GM19463 (cell line): ENCODE results near the gene CRPPA.

Experiments used
- ATAC-seq: cut with Tn5 transposase; IDR thresholded peaks from one replicate; pipeline ENCODE4 v1.9.1; 2021; ENCODE audit warnings: mild to moderate bottlenecking, moderate library complexity; ENCODE audit not compliant: unreplicated experiment

CRPPA gene

DNA sequence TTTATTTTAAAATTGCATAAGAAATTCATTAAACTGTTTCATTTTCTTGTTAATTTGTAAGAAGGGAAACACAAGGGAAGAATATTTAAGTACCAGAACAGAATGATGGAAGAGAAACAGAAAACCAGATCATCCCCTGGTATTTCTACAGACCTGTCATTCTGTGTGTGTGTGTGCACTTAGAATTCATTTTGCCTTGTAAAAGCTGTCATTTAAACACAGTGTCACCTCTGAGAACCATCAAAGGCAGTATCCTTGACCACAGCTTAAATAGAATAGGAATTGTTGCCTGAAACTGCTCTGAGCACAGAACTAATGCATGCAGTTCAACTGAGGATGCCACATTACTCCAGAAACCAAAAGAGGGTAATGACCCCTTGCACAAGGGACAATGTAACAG is 6.8 kb upstream of the CRPPA start:
- ATAC-seq = no peak

DNA sequence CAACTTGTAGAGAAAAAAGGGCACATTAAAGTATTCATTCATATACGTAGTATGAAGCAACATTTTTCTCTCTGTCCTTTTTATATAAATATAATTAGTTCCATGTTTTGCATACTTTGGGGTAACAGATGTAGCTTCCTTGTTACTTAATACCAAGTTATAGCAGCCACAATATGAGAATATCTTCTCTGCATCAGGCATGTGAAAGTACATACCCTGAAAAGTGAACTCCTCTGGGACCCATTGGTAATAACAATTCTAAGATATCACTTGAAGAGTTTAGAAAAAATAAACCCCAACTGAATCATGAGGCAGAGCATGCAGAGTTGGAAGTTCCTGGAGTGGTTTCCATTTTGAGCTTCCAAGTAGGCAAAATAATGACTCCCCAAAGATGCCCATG is 2.4 kb upstream of the CRPPA start:
- no peak for ATAC-seq

DNA sequence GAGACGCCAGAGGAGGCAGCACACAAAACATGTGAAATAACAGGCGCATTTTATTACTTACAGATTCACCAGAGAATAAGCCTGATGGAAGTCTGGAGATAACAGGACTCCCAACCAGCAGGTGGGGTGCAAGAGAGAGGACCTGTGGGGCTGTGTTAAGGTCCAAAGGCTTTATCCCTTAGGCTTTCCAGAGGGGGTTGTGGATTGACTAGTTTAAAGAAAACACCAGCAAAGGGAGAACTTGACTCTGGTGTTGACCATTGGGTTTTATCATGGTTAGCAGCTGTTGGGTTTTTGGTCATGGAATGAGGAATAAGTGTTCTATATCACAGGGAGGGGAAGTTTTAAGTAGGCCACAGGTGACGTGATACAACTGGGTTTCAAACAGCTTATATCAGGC is 1.6 kb upstream of the CRPPA start:
- no peak for ATAC-seq

DNA sequence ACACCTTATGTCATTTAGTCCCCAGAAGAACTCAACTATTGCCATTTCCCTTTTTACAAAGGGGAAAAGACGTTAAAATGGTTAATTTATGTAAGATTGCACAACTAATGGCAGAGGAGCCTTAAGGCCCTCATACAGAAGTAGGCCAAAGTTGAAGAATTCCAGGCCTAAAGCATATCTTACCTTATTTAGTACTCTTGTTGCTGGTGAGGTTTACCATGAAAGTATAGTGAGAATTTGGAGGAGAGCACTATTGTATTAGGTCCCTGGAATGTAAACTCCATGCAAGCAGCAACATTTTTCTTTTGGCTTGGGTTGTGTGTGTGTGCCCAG is 731 bp upstream of the CRPPA start:
- ATAC-seq = no peak

DNA sequence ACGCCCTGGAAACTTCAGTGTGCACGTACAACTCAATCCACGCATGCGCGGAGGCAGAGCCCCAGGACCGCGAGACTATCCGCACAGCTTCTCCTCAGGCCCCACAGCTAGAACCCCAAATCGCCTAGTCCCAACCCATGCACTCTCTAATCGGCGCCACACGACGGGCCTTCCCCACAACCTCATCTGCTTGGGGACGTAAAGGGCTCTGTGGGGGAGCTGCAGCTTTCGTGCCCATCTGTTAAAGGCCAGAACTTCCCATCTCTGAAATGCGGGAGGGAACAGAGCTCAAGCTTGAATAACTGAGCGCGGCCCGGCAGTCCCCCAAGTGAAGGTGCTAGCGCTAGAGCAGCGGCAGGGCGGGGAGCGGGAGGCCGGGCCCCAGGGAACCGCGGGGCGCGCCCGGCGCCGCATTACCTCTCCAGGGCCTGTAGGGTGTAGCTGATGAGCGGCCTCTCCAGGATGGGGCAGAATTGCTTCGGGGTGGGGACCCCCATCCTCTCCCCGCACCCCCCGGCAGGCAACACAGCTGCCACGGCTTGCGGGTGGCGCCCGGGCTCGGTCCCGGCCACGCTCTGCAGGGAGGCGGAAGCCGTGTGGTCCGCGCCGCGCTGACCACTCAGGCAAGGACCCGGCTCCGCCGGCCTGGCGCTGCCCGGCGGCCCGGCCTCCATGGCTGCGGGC is 547 bp downstream of the CRPPA start:
- peak; percentile 82 for ATAC-seq

DNA sequence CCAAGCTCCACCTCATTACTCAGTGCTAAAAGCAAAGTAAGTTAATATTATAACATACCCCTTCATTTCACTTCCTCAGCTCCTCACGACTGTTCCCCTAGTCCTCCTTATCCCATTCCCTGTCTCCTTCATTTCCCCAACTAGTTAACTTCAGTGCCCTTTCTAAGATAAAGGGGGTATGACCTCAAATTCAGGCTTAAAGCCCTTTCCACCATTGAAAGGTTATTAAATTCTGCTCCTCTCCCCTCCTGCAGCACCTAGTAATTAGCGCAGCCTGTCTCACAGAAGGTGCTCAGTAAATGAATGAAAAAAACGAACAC is 1.0 kb downstream of the CRPPA start:
- ATAC-seq = no peak

DNA sequence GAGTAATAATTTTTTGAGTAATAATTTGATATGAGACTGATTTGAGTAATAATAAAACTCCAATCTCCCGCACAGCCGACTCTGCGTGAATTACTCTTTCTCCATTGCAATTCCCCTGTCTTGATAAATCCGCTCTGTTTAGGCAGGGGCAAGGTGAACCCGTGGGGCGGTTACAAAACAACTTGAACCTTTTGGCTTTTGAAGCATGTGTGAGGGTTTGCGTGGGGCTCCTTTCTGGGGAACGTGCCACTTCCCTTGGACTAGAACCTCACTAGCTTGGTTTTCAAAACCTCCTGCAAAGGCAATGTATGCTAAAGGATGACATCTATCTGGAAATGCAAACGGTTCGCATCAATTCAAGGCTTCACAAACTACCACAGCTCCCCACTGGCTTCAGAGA is 1.5 kb downstream of the CRPPA start:
- no peak for ATAC-seq

DNA sequence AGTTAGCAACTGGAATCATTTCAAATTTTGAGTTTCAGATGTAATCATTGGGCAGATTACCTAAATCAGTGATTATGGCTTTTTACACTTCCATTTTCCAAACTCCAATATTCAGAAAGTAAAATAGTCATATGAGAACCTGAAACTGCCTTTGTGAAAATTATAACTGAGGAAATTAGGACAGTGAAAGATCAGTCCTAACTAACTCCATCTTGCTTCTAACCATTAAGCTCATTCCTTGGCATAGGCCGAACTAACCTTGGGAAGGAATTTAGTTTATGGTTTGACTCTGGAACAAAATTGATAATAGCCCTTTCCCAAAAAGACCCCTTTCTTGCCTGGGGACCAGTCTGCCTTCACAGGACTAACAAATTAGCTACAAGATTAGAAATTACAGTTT is 2.2 kb downstream of the CRPPA start:
- ATAC-seq = no peak

DNA sequence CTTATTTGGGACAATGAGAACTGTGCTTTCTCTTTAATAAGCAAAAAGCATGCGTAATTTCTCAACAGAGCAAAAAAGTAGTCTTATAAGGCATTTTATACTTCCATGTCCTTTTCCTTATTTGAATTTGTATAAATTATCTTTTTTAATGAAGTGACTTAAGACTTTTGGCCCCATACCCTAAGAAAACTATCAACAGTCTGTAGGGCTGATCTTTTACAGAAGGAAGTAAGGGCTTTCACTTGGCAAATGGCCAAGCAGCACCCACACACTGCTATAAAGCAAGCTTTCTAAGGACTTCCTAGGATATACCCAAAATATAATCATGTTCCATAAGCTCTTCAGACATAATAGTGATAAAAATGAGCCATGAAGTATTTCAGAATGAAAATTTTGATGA is 3.4 kb downstream of the CRPPA start:
- no peak for ATAC-seq

DNA sequence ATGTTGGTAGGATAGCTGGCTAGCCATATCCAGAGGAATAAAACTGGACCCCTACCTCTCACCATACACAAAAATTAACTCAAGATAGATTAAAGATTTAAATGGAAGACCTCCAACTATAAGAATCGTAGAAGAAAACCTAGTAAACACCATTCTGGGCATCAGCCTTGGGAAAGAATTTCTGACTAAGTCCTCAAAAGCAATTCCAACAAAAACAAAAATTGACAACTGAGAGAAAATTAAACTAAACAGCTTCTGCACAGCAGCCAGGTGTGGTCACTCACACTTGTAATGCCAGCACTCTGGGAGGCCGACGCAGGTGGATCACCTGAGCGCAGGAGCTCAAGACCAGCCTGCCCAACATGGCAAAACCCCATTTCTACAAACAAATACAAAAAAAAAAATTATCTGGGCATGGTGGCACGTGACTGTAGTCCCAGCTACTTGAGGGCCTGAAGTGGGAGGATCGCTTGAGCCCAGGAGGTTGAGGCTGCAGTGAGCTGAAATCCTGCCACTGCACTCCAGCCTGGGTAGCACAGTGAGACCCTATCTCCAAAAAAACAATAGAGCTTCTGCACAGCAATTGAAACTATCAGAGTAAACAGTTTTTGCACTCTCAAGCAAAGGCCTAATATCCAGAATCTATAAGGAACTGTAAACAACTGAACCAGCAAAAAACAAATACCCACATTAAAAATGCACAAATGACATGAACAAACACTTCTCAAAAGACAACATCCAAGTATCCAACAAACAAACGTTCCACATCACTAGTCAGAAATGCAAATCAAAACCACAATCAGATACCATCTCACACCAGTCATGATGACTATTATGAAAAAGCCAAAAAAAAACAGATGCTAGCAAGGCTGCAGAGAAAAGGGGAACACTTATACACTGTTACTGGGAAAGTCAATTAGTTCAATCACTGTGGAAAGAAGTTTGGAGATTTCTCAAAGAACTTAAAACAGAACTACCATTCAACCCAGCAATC is 4.8 kb downstream of the CRPPA start:
- no peak for ATAC-seq

DNA sequence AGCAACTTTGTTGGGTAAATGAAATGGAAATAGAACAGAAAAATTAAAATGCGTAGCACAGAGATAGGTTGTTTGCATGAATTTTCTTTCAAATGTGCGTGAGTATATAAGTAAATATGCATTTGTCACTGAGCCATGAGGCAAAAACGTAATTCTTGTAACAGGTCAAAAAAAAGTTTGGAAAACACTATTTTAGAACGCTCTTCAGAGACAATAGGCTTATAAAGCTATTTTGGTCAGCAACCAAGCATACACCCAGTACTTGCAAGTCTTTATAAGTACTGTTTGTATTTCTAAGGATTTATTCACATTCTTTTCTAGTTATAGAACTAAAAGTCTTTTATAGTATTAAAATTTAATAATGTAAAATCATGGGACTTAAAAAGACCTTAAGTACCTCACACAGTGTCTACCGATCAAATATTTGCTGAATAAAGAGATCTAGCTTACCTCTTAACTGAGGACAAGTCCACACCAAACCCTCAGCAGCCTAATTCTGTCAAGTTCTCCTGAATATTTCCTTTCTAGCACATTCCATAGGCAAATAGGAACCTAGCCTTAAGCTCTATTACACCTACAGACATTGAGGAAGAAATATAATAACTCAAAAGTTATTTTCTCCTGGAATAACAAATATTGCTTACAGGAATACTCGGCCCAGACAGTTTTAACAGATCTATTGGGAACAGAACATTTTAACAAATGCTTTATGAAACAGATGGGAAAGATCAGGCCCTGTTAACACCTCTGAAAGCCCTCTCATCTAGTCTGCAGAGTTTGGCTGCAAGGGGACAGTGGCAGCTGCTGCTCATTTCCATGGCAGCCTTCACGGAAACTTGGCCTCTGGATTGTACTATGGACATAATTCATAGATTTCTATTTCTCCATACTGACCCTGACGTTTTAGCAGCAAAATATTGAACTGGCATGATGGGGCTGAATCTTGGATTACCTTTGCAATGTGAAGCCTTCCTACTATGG is 8.8 kb downstream of the CRPPA start:
- ATAC-seq = no peak

DNA sequence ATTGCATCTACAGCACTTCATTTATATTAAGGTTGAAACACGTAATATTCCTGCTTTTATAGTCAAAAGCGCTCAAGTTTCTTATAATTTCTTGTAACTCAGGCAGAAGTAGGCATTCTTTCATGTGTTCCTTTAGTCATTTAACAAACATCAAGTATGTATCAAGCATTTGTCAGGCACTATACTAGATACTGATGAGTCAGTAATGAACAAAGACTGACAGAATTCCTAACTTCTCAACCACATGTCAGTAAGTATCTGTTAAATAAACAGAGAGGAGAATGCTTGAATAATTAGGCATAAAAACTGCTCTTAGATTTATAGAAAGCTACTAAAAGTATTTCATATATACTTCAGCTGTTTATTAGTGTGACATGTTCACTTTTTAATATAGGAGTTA is 9.9 kb downstream of the CRPPA start:
- ATAC-seq = no peak

DNA sequence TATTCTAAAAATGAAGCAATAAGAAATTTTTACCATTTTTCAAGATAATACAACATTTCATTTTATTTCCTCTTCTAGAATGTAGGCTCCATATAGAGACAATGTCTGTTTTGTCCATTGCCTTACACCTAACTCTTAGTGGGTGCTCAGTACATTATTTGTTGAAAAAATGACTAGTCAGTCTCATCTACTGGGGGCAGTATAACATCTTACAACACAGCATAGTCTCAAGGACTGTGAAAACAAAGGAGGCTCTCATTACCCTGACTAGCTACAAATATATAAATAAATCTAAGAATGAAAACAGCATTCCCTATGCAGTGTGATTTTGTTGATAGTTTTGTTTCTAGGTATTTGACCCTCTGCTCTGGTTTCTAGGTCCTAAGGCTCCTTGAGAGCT is 11.6 kb downstream of the CRPPA start:
- no peak for ATAC-seq

DNA sequence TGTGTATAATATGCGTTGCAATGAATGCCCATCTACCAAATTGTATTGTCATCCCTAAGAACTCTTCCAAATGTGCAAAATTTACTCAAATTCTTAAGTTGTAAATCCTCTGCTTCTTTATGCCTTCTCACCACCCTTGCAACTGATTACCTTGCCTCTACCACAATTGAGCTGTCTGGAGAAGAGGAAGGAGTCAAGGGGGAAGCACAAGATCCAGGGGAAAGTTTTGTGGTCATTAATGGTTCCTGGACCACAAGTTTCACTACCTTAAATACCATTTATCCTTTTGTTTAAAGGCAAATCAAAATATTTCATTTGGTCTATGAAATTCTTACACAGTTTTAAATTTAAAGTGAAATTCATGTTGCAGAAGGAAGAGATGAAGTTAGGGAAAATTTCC is 16.7 kb downstream of the CRPPA start:
- ATAC-seq = no peak

DNA sequence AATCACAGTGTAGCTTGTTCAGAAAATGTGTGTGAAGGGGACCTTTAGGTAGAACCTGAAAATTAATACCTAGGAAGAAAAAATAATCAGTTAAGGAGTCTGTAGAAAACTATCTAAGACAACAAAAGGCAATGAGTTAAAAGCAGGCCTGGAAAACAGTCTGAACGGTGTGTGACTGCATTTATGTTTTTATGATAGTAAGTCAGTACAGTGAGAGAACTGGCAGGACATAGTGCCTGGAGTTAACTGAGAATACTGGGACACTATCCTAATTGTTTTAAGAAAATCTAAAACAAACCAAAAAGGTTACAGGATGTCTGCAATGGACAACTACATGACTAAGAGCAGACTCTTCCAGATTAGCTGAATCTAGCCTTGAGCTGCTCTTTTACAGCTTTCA is 17.9 kb downstream of the CRPPA start:
- ATAC-seq = no peak

DNA sequence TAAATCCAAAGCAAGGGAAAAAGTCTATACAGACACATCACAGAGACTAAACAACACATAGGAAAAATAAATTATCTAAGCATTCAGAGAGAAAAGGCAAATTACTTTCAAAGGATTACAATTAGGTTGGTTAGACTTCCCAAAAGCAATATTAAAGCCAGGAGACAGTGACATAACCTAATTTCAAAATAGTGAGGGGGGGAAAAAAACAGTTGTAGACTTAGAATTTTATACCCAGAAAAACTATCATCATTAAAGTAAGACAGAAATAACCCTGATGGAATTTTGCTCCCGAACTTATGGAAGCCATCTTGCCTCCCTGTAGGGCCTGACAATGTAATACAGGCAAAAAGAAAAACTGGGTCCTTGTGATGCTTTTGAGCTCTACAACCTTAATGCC is 18.4 kb downstream of the CRPPA start:
- ATAC-seq = no peak

DNA sequence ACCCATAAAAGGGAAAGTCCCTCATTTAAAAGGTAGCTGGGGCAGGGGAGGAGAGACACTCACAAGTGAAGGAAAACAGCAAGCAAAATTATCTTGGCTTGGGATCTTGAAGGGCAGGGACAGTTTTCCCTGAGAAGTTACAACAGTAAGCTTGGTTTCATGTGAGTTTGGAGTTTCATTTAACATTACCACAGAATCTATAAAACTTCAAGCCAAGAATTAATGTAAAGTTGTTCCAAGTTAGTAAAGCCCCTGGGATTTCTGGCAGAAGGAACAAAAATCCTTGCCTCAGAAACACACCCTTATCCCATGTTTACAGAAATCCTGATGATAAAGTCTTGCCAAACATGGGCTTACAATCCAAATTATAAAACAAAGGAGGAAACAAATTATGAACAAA is 19.2 kb downstream of the CRPPA start:
- no peak for ATAC-seq

DNA sequence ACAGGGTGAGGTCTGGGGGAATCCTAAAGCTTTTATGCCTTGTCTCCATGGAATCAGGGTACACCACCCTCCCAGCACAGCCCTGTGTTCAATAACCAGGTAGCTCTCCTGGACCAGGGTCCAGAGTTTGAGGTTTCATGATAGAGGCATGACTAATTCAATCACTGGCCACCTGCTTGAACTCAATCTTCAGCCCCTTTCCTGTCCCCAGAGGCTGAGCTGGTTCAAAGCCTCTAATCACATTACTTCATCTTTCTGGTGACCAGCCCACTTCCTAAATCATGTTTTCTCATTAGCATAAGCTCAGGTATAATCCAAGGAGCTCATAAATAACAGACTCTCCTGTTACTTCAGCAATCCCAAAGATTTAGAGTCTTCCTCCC is 20.5 kb downstream of the CRPPA start:
- ATAC-seq = no peak

DNA sequence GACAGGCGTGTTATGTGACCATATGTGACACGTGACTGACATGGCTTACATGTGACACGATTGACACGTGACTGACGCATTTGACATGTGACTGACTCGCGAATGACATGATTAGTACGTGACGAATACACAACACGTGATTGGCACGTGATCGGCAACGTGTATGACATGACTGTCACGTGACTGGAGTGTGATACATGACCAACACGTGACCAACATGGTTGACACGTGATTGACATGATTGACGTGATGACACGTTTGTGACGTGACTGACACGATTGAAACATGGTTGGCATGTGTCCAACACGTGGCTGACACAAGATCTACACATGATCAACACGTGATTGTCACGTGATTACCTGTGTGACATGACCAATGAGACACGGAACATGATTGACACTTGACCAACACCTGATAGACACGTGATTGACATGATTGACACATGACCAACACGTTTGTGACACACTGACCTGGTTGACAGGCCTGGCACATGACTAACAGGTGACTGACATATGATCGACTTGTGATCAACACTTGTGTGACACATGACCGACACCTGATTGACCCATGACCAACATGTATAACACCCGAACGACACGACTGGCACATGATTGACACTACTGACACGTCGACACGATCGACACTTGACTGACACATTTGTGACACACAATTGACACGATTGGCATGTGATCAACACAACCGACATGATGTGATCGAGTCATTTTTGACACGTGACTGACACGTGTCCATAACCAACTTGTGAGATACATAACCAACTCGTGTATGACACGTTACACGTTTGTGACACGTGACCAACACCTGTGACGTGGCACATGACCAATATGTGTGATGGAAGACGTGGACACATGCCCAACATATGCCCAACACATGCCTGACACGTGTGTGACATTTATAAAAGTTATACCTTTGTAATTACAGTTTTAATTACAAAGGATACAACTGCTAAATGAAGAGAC is 21.1 kb downstream of the CRPPA start:
- no peak for ATAC-seq

DNA sequence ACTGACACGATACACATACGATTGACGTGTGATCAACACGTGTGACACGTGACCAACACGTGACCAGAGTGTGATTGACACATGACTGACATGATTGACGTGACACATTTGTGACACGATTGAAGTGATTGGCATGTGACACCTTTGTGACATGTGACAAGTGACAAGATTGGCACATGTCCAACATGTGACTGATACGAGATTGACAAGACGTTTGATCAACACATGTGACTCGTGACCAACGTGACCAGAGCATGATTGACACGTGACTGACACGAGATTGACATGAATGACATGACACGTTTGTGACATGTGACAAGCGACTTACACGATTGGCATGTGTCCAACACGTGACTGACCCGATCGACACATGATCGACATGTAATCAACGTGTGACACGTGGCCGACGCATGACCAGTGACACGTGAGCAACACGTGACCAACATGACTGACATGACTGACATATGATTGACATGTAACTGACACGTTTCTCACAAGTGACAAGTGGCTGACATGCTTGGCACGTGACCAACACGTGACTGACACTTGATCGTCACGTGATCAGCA is 22.0 kb downstream of the CRPPA start:
- no peak for ATAC-seq
